NCI-H510A (cell line): Measurements from ENCODE around the gene RAD51AP1.

ENCODE experiments used
- DNase-seq: peaks from one replicate; lab custom pipeline; 2025; lab: John Stamatoyannopoulos, UW

RAD51AP1 gene

GRCh38 chr12:4545195-4545594 is 6.5 kb downstream of the RAD51AP1 start:
- no peak for DNase-seq

GRCh38 chr12:4552191-4552590 is 13.5 kb downstream of the RAD51AP1 start:
- no peak for DNase-seq

GRCh38 chr12:4553943-4554342 is 15.3 kb downstream of the RAD51AP1 start:
- no peak for DNase-seq

GRCh38 chr12:4555804-4556203 is 17.1 kb downstream of the RAD51AP1 start:
- DNase-seq, result no peak

- no peak for DNase-seq
Measured at GRCh38 chr12:4556735-4557530, 18.2 kb downstream of the RAD51AP1 start.

GRCh38 chr12:4557586-4557985 is 18.9 kb downstream of the RAD51AP1 start:
- no peak for DNase-seq

GRCh38 chr12:4558171-4558570 is 19.5 kb downstream of the RAD51AP1 start:
- DNase-seq, result no peak

GRCh38 chr12:4562034-4562657 is 23.5 kb downstream of the RAD51AP1 start, which contains the start of gene DYRK4:
Gene DYRK4 (plus strand): TSS chr12:4562208. CDS start chr12:4562246, 38 bp downstream.
- peak; percentile 75 for DNase-seq

GRCh38 chr12:4563336-4563735 is 24.6 kb downstream of the RAD51AP1 start:
- DNase-seq, result no peak

GRCh38 chr12:4564818-4565217 is 26.1 kb downstream of the RAD51AP1 start:
- DNase-seq, result no peak

GRCh38 chr12:4566474-4566873 is 27.8 kb downstream of the RAD51AP1 start:
- no peak for DNase-seq

GRCh38 chr12:4567073-4567881 is 28.6 kb downstream of the RAD51AP1 start:
- DNase-seq, result no peak

GRCh38 chr12:4569261-4569660 is 30.6 kb downstream of the RAD51AP1 start:
- no peak for DNase-seq

- no peak for DNase-seq
Measured at GRCh38 chr12:4572680-4573079, 34.0 kb downstream of the RAD51AP1 start.

- DNase-seq, result no peak
Measured at GRCh38 chr12:4579305-4580102, 40.8 kb downstream of the RAD51AP1 start.

GRCh38 chr12:4580281-4580688 is 41.6 kb downstream of the RAD51AP1 start:
- DNase-seq, result no peak

- no peak for DNase-seq
Measured at GRCh38 chr12:4584281-4584680, 45.6 kb downstream of the RAD51AP1 start.

- no peak for DNase-seq
Measured at GRCh38 chr12:4584896-4585295, 46.2 kb downstream of the RAD51AP1 start.

- DNase-seq, result no peak
Measured at GRCh38 chr12:4586500-4586899, 47.8 kb downstream of the RAD51AP1 start.

- no peak for DNase-seq
Measured at GRCh38 chr12:4587108-4587507, 48.4 kb downstream of the RAD51AP1 start.

GRCh38 chr12:4588916-4589315 is 50.2 kb downstream of the RAD51AP1 start:
- DNase-seq, result no peak

- no peak for DNase-seq
Measured at GRCh38 chr12:4589941-4590340, 51.3 kb downstream of the RAD51AP1 start.
